Measurements from ENCODE around the gene SSR2.

SSR2 gene

GRCh38 chr1:155978325-155978972 lies 42.3 kb downstream of the SSR2 start, which contains the start of gene ARHGEF2:
Gene ARHGEF2, minus strand, starts transcription at chr1:155978547. Its CDS starts 120 bp downstream, at chr1:155978427.
- H3K27ac ChIP-seq (ENCODE audit: extremely low read depth, low read depth, low read length): peak within 1 kb of the TSS; percentile 97
- TF ChIP-seq INSM2 (tag by site-specific recombination; IDR thresholded peaks at IDR 0.05) (no peak), ZNF596 (tag by site-specific recombination; IDR thresholded peaks at IDR 0.05) (no peak), ZSCAN30 (tag by site-specific recombination; IDR thresholded peaks at IDR 0.05) (no peak), ZSCAN16 (tag by site-specific recombination; IDR thresholded peaks at IDR 0.05) (no peak), ZNF302 (tag by site-specific recombination; IDR thresholded peaks at IDR 0.05; ENCODE audit: low read depth) (no peak), ZFP37 (tag by site-specific recombination; IDR thresholded peaks at IDR 0.05) (no peak), ZNF391 (tag by site-specific recombination; IDR thresholded peaks at IDR 0.05; ENCODE audit: borderline replicate concordance, low read depth) (no peak; the same call in 1 of the 2 replicates), ZNF214 (tag by site-specific recombination; IDR thresholded peaks at IDR 0.05; ENCODE audit: borderline replicate concordance) (no peak), ZNF561 (tag by site-specific recombination; IDR thresholded peaks at IDR 0.05; ENCODE audit: borderline replicate concordance) (peak; percentile 81), ZNF600 (tag by site-specific recombination; IDR thresholded peaks at IDR 0.05) (0 out of 2 replicates have a peak, but pooled peaks have one; percentile 20), ZNF707 (tag by site-specific recombination; IDR thresholded peaks at IDR 0.05) (no peak), ZNF785 (tag by site-specific recombination; IDR thresholded peaks at IDR 0.05) (no peak), EGR2 (tag by site-specific recombination; IDR thresholded peaks at IDR 0.05; ENCODE audit: low read depth) (peak; percentile 70), ZNF560 (tag by site-specific recombination; IDR thresholded peaks at IDR 0.05; ENCODE audit: borderline replicate concordance) (no peak), KLF1 (tag by site-specific recombination; IDR thresholded peaks at IDR 0.05) (peak; percentile 64), ZNF670 (tag by site-specific recombination; IDR thresholded peaks at IDR 0.05; ENCODE audit: low read depth) (no peak), ZNF555 (tag by site-specific recombination; conservative IDR thresholded peaks at IDR 0.05) (no peak), ZNF184 (tag by site-specific recombination; IDR thresholded peaks at IDR 0.05) (no peak), YY2 (tag by site-specific recombination; IDR thresholded peaks at IDR 0.05) (no peak), KLF7 (tag by site-specific recombination; IDR thresholded peaks at IDR 0.05; ENCODE audit: borderline replicate concordance) (no peak), CTCF (tag by site-specific recombination; IDR thresholded peaks at IDR 0.05) (peak; percentile 68; the same call in 1 of the 2 replicates), YY1 (tag by site-specific recombination; IDR thresholded peaks at IDR 0.05) (no peak), KLF8 (tag by site-specific recombination; IDR thresholded peaks at IDR 0.05) (peak; percentile 53; the same call in 1 of the 2 replicates), TRIM28 (IDR thresholded peaks at IDR 0.05; ENCODE audit: borderline replicate concordance, low read length) (no peak), ZNF2 (tag by site-specific recombination; IDR thresholded peaks at IDR 0.05) (no peak), ZBTB21 (tag by site-specific recombination; IDR thresholded peaks at IDR 0.05) (no peak), GLIS1 (tag by site-specific recombination; IDR thresholded peaks at IDR 0.05) (peak; percentile 85), ZFP41 (tag by site-specific recombination; IDR thresholded peaks at IDR 0.05; ENCODE audit: borderline replicate concordance) (no peak), ZNF112 (tag by site-specific recombination; IDR thresholded peaks at IDR 0.05) (no peak), ZNF626 (tag by site-specific recombination; IDR thresholded peaks at IDR 0.05) (no peak), ZNF585B (tag by site-specific recombination; IDR thresholded peaks at IDR 0.05) (no peak), ZNF501 (tag by site-specific recombination; IDR thresholded peaks at IDR 0.05) (no peak), SP7 (tag by site-specific recombination; IDR thresholded peaks at IDR 0.05) (0 out of 2 replicates have a peak, but pooled peaks have one; percentile 56), ZNF404 (tag by site-specific recombination; IDR thresholded peaks at IDR 0.05) (no peak), ZNF23 (tag by site-specific recombination; IDR thresholded peaks at IDR 0.05; ENCODE audit: borderline replicate concordance) (no peak), ZNF747 (tag by site-specific recombination; IDR thresholded peaks at IDR 0.05) (no peak), ZNF629 (tag by site-specific recombination; IDR thresholded peaks at IDR 0.05) (0 out of 2 replicates have a peak, but pooled peaks have one; percentile 41), MYNN (tag by site-specific recombination; IDR thresholded peaks at IDR 0.05; ENCODE audit: borderline replicate concordance) (no peak), ZNF37A (tag by site-specific recombination; IDR thresholded peaks at IDR 0.05) (no peak)

More at GRCh38 chr1:155978325-155978972, 42.3 kb downstream of the SSR2 start, which contains the start of gene ARHGEF2:
- Histone ChIP-seq H3K4me3 (ENCODE audit: low read depth, low read length) (peak within 1 kb of the TSS; percentile 91), H3K9me3 (ENCODE audit: control insufficient read depth, insufficient read depth, low read depth, low read length) (no peaks in the 10 kb centered on the region), H3K36me3 (ENCODE audit: control insufficient read depth in 2 of 2, insufficient read depth in 1 of 2, low read length in 2 of 2) (peaks cover 0 to 4% of the 10 kb centered on the region in 2 experiments; a peak in 2 of 3 replicates), H3K4me1 (ENCODE audit: control insufficient read depth, insufficient read depth, low read length) (peaks cover 36% of the 10 kb centered on the region)
- ChIA-PET CTCF (interaction anchor here (0.6 to 4.7 kb wide), 14 partner anchors 10 to 415 kb away, joined by 3 to 45 read pairs (median 4); partner anchors contain the start of gene RXFP4), POLR2A (interaction anchor here (0.5 to 4.4 kb wide), 14 partner anchors 11 to 152 kb away, joined by 3 to 28 read pairs (median 4); partner anchors contain the start of genes KHDC4, RXFP4 and SYT11)

Measured in HEK293 (cell line).